IPS-NIHi7 (cell line): ENCODE data around the gene OR6K6.

Experiments used
- DNase-seq: peaks from one replicate; pipeline ENCODE4 v3.0.0; 2012; ENCODE audit warnings: mixed read lengths; ENCODE audit errors: extremely low spot score

OR6K6 gene

GRCh38 chr1:158754420-158754819 lies at the start of gene OR6K6:
Gene OR6K6, plus strand, starts transcription at chr1:158754720. Its CDS starts 168 bp downstream, at chr1:158754888.
- no peak for DNase-seq

GRCh38 chr1:158706096-158706495 lies 48.4 kb upstream of the OR6K6 start:
- no peak for DNase-seq

- no peak for DNase-seq
These were observed 43.4 kb upstream of the OR6K6 start for GRCh38 chr1:158711098-158711497.

- DNase-seq, result no peak
These were observed 39.8 kb upstream of the OR6K6 start for GRCh38 chr1:158714754-158715153.

- DNase-seq, result no peak
These were observed 38.2 kb upstream of the OR6K6 start for GRCh38 chr1:158716335-158716734.

- DNase-seq, result no peak
These were observed 37.2 kb upstream of the OR6K6 start for GRCh38 chr1:158717344-158717743.

- no peak for DNase-seq
These were observed 34.9 kb upstream of the OR6K6 start for GRCh38 chr1:158719664-158720063.

- no peak for DNase-seq
These were observed 33.9 kb upstream of the OR6K6 start, which contains the start of gene OR6K3 for GRCh38 chr1:158720620-158721019. Gene OR6K3, minus strand, starts transcription at chr1:158720720. Its CDS starts 2,605 bp downstream, at chr1:158718115.

- DNase-seq, result no peak
These were observed 30.1 kb upstream of the OR6K6 start for GRCh38 chr1:158724442-158724841.

- no peak for DNase-seq
These were observed 25.9 kb upstream of the OR6K6 start for GRCh38 chr1:158728510-158729225.

GRCh38 chr1:158730453-158730852 lies 24.1 kb upstream of the OR6K6 start:
- DNase-seq, result no peak

- no peak for DNase-seq
These were observed 22.8 kb upstream of the OR6K6 start for GRCh38 chr1:158731707-158732106.

GRCh38 chr1:158732524-158732923 lies 22.0 kb upstream of the OR6K6 start:
- DNase-seq, result no peak

GRCh38 chr1:158735848-158736247 lies 18.7 kb upstream of the OR6K6 start:
- no peak for DNase-seq

- DNase-seq, result no peak
These were observed 2.3 kb upstream of the OR6K6 start for GRCh38 chr1:158752155-158752712.

- DNase-seq, result no peak
These were observed 17.7 kb downstream of the OR6K6 start, which contains the start of gene OR6N1 for GRCh38 chr1:158771950-158772866. Gene OR6N1, minus strand, starts transcription at chr1:158772195. Its CDS starts 5,513 bp downstream, at chr1:158766682.

GRCh38 chr1:158781104-158781503 lies 26.6 kb downstream of the OR6K6 start, which contains the start of gene OR6N2:
Gene OR6N2, minus strand, starts transcription at chr1:158781204. Its CDS starts 3,569 bp downstream, at chr1:158777635.
- no peak for DNase-seq

GRCh38 chr1:158793604-158794003 lies 39.1 kb downstream of the OR6K6 start:
- peak; percentile 47 for DNase-seq

- no peak for DNase-seq
These were observed 39.7 kb downstream of the OR6K6 start for GRCh38 chr1:158794247-158794646.

- no peak for DNase-seq
These were observed 44.0 kb downstream of the OR6K6 start for GRCh38 chr1:158798531-158798930.

GRCh38 chr1:158799689-158800088 lies 45.2 kb downstream of the OR6K6 start:
- DNase-seq, result no peak

GRCh38 chr1:158800526-158800925 lies 46.0 kb downstream of the OR6K6 start:
- DNase-seq, result no peak
